Mucosa of descending colon (tissue), 3 donors: ENCODE results near the gene FBXL20. TPM values are rescaled to one million over a fixed set of nuclear protein-coding genes. Genes with fewer than 3 reads are reported as not detected.

Experiments
- ATAC-seq: fragments of 200-7000 bp; cut with Tn5 transposase; one replicate; pipeline ENCODE4 v1.9.1; 2020; ENCODE audit warnings: mild to moderate bottlenecking, moderate library complexity
- DNase-seq, 3 donors: peaks; one replicate each; pipeline ENCODE4 v3.0.0-alpha.2; 2020
- H3K36me3 ChIP-seq: fragments of 200-600 bp; one replicate; pipeline ENCODE4 v1.8.0; 2021; ENCODE audit warnings: low read depth, mild to moderate bottlenecking
- H3K4me1 ChIP-seq: fragments of 200-600 bp; one replicate; pipeline ENCODE4 v1.8.0; 2021; ENCODE audit warnings: low read depth, mild to moderate bottlenecking
- H3K4me3 ChIP-seq: fragments of 200-600 bp; one replicate; pipeline ENCODE4 v1.8.0; 2021; ENCODE audit warnings: mild to moderate bottlenecking
- H3K9me3 ChIP-seq: fragments of 200-600 bp; one replicate; pipeline ENCODE4 v1.8.0; 2021; ENCODE audit warnings: mild to moderate bottlenecking
- intact Hi-C, 2 donors: fragments of 100-400 bp; cut with DNase I in 1 of 2; cut with micrococcal nuclease in 1 of 2; formaldehyde crosslinking; loops; one replicate each; pipeline versions ENCODE4 v1.11.0 to v1.11.1; 2022; cut with DNase I, micrococcal nuclease
- total RNA-seq, 3 donors: library from RNA; stranded (reverse); fragmentation: NEBNext Ultra II Directional in 2 of 3; extraction: Animal tissue kit (Norgen Biotek cat#: 25700) in 2 of 3; gene quantifications; one replicate each; pipeline versions ENCODE4 v1.2.1 to v1.2.4, GENCODE V29; 2021 to 2023
- TF ChIP-seq, protein P1 (sequence below): fragments of 200-600 bp; IDR thresholded peaks from one replicate; pipeline ENCODE4 v1.8.0; 2022; ENCODE audit warnings: antibody characterized with exemption, mild to moderate bottlenecking
- donor health status: DM: no; HTN: no; CAD: no; lungs with moderate emphysema.
- donor health status: DM: no; HTN: no; CAD: no.
- donor health status: DM: no; HTN: yes; CAD: no.

FBXL20 gene
- total RNA-seq, 3 donors from 2014 or later: 16.6 to 29.2 (median 28.9) TPM

- ATAC-seq (peak; percentile 5), DNase-seq (no peak)
- no peaks in the 10 kb centered on the region for H3K36me3 ChIP-seq
- no peaks in the 10 kb centered on the region for H3K9me3 ChIP-seq
- H3K4me1 ChIP-seq: peaks cover 11% of the 10 kb centered on the region
- TF ChIP-seq, protein P1, sequence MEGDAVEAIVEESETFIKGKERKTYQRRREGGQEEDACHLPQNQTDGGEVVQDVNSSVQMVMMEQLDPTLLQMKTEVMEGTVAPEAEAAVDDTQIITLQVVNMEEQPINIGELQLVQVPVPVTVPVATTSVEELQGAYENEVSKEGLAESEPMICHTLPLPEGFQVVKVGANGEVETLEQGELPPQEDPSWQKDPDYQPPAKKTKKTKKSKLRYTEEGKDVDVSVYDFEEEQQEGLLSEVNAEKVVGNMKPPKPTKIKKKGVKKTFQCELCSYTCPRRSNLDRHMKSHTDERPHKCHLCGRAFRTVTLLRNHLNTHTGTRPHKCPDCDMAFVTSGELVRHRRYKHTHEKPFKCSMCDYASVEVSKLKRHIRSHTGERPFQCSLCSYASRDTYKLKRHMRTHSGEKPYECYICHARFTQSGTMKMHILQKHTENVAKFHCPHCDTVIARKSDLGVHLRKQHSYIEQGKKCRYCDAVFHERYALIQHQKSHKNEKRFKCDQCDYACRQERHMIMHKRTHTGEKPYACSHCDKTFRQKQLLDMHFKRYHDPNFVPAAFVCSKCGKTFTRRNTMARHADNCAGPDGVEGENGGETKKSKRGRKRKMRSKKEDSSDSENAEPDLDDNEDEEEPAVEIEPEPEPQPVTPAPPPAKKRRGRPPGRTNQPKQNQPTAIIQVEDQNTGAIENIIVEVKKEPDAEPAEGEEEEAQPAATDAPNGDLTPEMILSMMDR: no peak
- H3K4me3 ChIP-seq: no peak overlapping the region
- intact Hi-C loops: loop anchor here in 1 of 2 donors (10.0 kb wide), 1 partner anchor 259 kb away; no protein-coding TSS in a partner anchor
Measured at GRCh38 chr17:39244016-39244599, 157.3 kb downstream of the FBXL20 start.

- Histone ChIP-seq H3K4me3 (no peak overlapping the region), H3K36me3 (no peaks in the 10 kb centered on the region), H3K9me3 (no peaks in the 10 kb centered on the region), H3K4me1 (peaks cover 15% of the 10 kb centered on the region)
- intact Hi-C loops: loop anchor here in 1 of 2 donors (10.0 kb wide), 1 partner anchor 258 kb away; no protein-coding TSS in a partner anchor
- TF ChIP-seq, protein P1: no peak
- no peak for DNase-seq
- ATAC-seq: no peak
Measured at GRCh38 chr17:39243155-39243554, 158.3 kb downstream of the FBXL20 start.

DNA sequence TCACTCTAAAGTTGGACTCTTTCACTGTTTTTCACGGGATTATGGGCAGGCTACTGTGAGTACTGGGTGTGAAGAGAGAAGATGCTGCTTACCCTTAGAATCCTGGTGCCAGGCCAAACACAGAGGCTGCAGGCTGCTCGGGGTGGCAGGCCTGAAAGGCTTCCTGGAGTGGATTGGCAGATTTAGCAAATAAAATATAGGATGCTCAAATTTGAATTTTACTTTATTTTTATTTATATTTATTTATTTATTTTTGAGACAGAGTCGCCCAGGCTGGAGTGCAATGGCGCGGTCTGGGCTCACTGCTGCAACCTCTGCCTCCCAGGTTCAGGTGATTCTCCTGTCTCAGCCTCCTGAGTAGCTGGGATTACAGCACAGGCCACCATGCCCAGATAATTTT is 160.8 kb downstream of the FBXL20 start:
- Histone ChIP-seq H3K9me3 (no peaks in the 10 kb centered on the region), H3K36me3 (no peaks in the 10 kb centered on the region), H3K4me1 (peaks cover 15% of the 10 kb centered on the region), H3K4me3 (no peak overlapping the region)
- DNase-seq (no peak), ATAC-seq (no peak)
- TF ChIP-seq, protein P1: no peak
- intact Hi-C loops: loop anchor here in 1 of 2 donors (10.0 kb wide), 1 partner anchor 256 kb away; no protein-coding TSS in a partner anchor

DNA sequence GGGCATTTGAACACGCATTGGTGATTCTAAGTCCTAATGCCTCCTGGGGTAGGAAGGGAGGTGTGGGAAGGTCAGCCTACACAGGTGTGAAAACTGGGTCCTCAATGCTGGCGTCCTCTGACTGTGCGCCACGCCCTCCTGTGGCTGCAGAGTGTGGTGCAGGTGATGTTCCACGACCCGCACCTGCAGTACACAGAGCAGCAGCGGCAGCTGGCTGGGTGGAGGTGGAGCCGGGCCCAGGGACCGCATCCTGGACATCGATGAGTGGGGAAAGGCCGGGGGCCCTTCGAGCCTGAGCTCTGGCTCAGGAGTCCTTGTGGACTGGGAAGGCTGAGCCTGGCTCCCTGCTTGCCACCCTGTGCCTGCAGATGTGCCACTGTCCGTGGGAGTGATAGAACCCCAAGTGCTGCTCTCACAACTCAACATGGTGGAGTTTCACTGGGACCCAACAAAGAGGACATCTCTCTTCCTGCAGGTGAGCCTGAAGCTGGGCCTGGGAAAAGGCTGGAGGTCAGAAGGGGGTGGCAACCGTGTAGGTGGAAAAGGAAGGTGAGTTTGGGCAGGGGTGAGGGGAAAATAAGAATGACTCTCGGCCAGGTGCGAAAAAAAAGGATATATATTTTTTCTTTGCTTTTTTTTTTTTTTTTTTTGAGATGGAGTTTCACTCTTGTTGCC is 161.6 kb downstream of the FBXL20 start:
- H3K4me3 ChIP-seq: no peak overlapping the region
- no peaks in the 10 kb centered on the region for H3K9me3 ChIP-seq
- H3K4me1 ChIP-seq: peaks cover 14% of the 10 kb centered on the region
- peak; percentile 85 for ATAC-seq
- H3K36me3 ChIP-seq: no peaks in the 10 kb centered on the region
- TF ChIP-seq, protein P1: peak; percentile 28
- peak; percentile 72 to 82 (median 80) for DNase-seq
- intact Hi-C loops: loop anchor here in 1 of 2 donors (10.0 kb wide), 1 partner anchor 255 kb away; no protein-coding TSS in a partner anchor

DNA sequence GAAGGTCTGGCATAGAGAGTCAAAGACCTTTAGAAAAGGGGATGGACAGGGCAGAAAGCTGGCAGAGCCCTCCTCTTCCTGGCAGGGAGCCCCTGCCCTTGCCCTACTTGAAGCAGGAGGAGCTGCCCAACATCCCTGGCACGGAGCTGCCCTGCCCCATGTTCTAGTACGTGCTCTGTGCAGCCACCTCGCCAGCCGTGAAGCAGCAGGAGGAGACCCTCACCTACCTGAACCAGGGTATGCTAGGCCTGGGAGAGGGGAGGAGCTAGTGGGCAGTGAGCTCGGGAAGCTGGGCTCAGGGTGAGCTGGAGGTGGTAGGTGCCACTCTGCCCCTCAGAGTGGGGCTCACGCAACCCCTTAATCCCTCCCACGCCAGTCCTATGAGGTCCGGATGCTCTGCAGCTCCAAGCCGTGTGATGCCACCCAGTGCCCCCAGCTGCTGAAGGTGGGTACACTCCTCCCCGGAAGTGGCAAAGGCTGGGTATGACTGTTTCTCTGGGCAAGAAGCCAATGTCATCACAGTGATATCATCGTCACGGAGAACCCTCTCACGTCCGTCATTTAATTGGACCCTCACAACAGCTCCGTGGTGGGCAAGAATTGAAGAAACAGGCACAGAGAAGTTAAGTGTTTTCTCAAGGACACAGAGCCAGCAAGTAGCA is 163.0 kb downstream of the FBXL20 start:
- TF ChIP-seq, protein P1: no peak
- no peaks in the 10 kb centered on the region for H3K9me3 ChIP-seq
- H3K4me1 ChIP-seq: peaks cover 10% of the 10 kb centered on the region
- DNase-seq (peak; percentile 52 to 77 (median 64)), ATAC-seq (peak; percentile 80)
- no peaks in the 10 kb centered on the region for H3K36me3 ChIP-seq
- intact Hi-C loops: no loop called here
- H3K4me3 ChIP-seq: no peak overlapping the region
